Measurements from ENCODE around the gene COX8A.
"Not testable (repeated sequence)": the region's sequence is repeated elsewhere in the genome, so short reads cannot be mapped to it uniquely, and the experiment has no call there.

COX8A gene

GRCh38 chr11:63974259-63975143 is at the start of gene COX8A:
COX8A (plus strand) TSS chr11:63974620; CDS start chr11:63974681, 61 bp downstream.
- peak; percentile 100 for DNase-seq (ENCODE audit: low read depth)

GRCh38 chr11:63929616-63930015 is 44.8 kb upstream of the COX8A start:
- DNase-seq (ENCODE audit: low read depth): no peak

- DNase-seq (ENCODE audit: low read depth): no peak
Observed at GRCh38 chr11:63931045-63931444, 43.4 kb upstream of the COX8A start.

- no peak for DNase-seq (ENCODE audit: low read depth)
Observed at GRCh38 chr11:63931876-63932275, 42.5 kb upstream of the COX8A start.

GRCh38 chr11:63933459-63933858 is 41.0 kb upstream of the COX8A start:
- DNase-seq (ENCODE audit: low read depth): no peak

GRCh38 chr11:63937713-63938478 is 36.5 kb upstream of the COX8A start:
- DNase-seq (ENCODE audit: low read depth): no peak

- DNase-seq (ENCODE audit: low read depth): peak; percentile 75
Observed at GRCh38 chr11:63938479-63939396, 35.7 kb upstream of the COX8A start, which contains the start of gene NAA40. NAA40 (plus strand) TSS chr11:63939002; CDS start chr11:63939097, 95 bp downstream.

GRCh38 chr11:63939397-63939891 is 35.0 kb upstream of the COX8A start:
- no peak for DNase-seq (ENCODE audit: low read depth)

GRCh38 chr11:63940786-63941185 is 33.6 kb upstream of the COX8A start:
- DNase-seq (ENCODE audit: low read depth): no peak

GRCh38 chr11:63941901-63942300 is 32.5 kb upstream of the COX8A start:
- DNase-seq (ENCODE audit: low read depth): no peak

- DNase-seq (ENCODE audit: low read depth): no peak
Observed at GRCh38 chr11:63942803-63943202, 31.6 kb upstream of the COX8A start.

GRCh38 chr11:63944987-63945386 is 29.4 kb upstream of the COX8A start:
- DNase-seq (ENCODE audit: low read depth): no peak

- peak; percentile 72 for DNase-seq (ENCODE audit: low read depth)
Observed at GRCh38 chr11:63945477-63946163, 28.8 kb upstream of the COX8A start.

- DNase-seq (ENCODE audit: low read depth): no peak
Observed at GRCh38 chr11:63951779-63952536, 22.5 kb upstream of the COX8A start.

GRCh38 chr11:63952570-63952969 is 21.9 kb upstream of the COX8A start:
- DNase-seq (ENCODE audit: low read depth): no peak

GRCh38 chr11:63958008-63958407 is 16.4 kb upstream of the COX8A start:
- no peak for DNase-seq (ENCODE audit: low read depth)

- DNase-seq (ENCODE audit: low read depth): no peak
Observed at GRCh38 chr11:63961608-63962412, 12.6 kb upstream of the COX8A start.

GRCh38 chr11:63963895-63964294 is 10.5 kb upstream of the COX8A start:
- DNase-seq (ENCODE audit: low read depth): not testable (repeated sequence)

GRCh38 chr11:63966444-63966843 is 8.0 kb upstream of the COX8A start:
- no peak for DNase-seq (ENCODE audit: low read depth)
